Dedifferentiated amniotic fluid mesenchymal stem cell (primary cell): Measurements from ENCODE around the gene NLGN1.

Experiments
- DNase-seq: peaks from one replicate; pipeline ENCODE4 v3.0.0-alpha.2; 2016; ENCODE audit errors: extremely low spot score

Gene NLGN1

DNA sequence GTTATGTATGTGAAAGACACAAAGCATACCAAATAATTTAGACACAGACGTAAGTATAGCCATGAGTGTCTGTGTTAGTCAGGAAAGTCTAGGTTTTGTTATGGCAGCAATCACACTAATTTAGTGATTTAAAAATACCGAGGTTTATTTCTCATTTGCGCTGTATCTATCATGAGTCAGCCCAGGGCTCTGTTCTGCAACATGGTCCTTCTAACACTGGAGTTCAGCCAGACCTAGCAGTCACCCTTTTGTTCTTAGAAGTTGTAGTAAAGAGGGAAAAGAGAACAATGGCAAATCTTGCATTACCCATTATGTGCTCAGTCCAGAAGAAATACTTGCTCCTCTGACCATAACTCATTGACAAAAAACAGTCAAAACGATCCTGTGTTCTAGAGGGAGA lies 311.5 kb downstream of the NLGN1 start:
- DNase-seq = no peak

DNA sequence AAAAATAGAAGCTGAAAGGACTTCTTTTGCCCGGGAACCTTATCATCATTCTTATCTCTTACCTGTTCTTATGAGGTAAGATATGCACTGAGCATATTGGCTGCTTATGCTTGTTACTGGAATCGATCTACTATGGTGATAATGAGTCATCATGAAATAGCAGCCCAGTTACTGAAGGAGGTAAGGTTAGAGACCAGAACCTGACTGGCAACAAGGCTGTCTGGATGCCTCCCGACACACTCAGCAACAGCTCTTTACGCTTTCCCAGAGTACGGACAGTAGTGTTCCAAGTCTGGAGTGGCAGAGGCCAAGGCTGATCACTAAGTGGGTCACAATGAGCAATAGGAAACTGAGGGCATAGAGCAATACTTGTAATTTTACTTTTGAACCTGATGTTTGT lies 314.1 kb downstream of the NLGN1 start:
- DNase-seq = no peak

DNA sequence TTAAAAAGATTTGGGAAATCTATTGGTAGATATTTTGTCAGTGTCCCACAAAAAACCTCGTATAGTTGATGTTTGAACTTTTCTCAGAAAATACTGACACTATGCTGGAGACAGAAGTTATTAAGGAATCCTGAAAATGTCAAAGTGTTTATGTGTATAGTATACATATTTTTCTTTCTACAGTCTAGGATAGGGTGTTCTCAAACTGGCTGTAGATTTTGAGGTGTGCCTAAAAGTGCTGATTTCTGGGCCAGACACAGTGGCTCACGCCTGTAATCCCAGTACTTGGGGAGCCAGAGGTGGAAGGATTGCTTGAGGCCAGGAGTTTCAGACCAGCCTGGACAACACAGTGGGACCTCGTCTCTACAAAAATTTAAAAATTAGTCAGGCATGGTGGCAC lies 322.0 kb downstream of the NLGN1 start:
- no peak for DNase-seq

- no peak for DNase-seq
Measured at GRCh38 chr3:173725507-173725906, 328.0 kb downstream of the NLGN1 start.

GRCh38 chr3:173730391-173730790 lies 332.8 kb downstream of the NLGN1 start:
- DNase-seq = no peak

- no peak for DNase-seq
Measured at GRCh38 chr3:173732237-173732636, 334.7 kb downstream of the NLGN1 start.

- DNase-seq = peak; percentile 71
Measured at GRCh38 chr3:173733029-173733652, 335.6 kb downstream of the NLGN1 start.

DNA sequence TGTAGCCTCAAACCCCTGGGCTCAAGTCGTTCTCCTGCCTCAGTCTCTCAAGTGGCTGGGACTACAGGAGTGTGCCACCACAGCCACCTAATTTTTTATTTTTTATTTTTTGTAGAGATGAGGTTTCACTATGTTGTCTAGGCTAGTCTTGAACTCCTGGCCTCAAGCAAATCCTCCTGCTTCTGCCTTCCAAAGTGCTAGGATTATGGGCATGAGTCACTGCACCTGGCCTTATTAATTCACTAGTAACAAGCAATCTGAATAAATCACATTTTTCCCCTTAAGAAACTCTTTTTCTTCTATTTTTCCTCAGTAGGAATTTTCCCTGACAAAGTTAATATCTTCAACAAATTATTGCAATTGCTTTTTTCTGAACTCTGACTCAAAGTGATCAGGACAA lies 336.9 kb downstream of the NLGN1 start:
- no peak for DNase-seq

GRCh38 chr3:173734895-173735294 lies 337.4 kb downstream of the NLGN1 start:
- DNase-seq = no peak

GRCh38 chr3:173735841-173736240 lies 338.3 kb downstream of the NLGN1 start:
- DNase-seq = no peak

- DNase-seq = no peak
Measured at GRCh38 chr3:173737167-173737808, 339.7 kb downstream of the NLGN1 start.

GRCh38 chr3:173739726-173740125 lies 342.2 kb downstream of the NLGN1 start:
- peak; percentile 69 for DNase-seq

DNA sequence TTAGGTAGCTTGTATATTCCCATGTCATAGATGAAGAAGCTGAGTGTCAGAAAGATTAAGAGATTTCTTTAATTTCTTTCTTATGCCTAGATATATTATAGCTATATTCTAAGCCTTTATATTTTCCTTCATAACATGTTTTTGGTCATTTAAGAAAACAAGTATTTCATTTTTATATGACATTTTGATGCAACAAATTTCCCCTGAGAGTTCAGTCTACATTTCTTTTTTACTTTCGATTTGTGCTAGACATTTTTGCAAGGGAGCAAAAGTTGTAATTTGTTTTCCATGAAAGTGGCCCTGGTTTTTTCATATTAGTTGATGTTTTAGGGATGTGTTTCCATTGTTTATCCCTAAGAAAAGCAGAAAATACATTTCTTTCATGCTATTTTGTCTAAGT lies 344.9 kb downstream of the NLGN1 start:
- DNase-seq = no peak

- no peak for DNase-seq
Measured at GRCh38 chr3:173743111-173743510, 345.6 kb downstream of the NLGN1 start.

- DNase-seq = no peak
Measured at GRCh38 chr3:173743516-173743915, 346.0 kb downstream of the NLGN1 start.

DNA sequence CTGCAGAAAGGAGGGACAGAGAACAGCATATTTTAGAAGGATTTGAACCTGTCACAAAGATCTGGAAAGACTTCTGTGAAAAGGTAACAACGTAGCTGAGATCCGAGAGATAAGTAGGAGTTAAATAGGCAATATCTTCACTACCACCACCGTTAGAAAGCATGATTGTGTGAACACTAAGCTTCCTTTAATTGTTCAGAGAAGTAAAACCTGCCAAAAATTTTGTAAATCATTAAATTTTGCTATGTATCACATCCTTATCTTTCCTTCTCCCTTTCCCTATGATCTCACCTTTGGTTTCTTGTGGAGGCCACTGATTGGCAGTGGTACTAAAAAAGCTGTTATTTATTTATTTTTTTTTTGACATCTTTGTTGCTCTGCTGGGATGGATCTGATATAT lies 346.9 kb downstream of the NLGN1 start:
- no peak for DNase-seq

GRCh38 chr3:173744895-173745294 lies 347.4 kb downstream of the NLGN1 start:
- no peak for DNase-seq

DNA sequence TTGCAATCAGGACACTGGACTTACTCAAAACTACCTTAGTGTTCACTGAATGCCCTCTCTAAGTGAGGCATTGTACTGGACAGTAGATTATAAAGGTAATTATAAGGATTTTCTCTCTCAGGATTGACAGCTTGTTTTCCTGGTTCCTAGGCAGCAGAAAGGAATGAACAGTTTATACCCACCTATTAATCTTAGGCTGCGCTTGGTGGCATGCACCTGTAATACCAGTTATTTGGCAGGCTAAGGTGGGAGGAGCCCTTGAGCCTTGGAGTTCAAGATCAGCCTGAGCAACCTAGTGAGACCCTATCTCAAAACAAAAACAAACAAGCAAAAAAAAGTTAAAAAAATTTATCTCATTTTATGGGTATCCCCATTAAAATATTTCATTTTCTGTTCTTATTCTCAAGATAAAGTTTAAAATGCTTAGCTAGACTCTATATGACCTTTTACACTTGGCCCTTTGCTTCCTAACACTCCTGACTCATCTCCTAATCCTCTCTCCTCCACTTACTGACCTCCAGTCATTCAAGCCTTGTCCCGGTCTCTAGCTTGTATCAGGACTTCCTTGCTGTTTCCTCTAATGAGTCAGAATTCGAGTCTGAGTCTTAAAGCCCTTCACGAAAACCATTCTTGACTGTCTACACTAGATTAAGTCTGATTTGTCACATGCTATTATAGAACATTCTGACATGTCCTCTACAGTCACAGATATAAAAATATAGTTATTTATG lies 348.6 kb downstream of the NLGN1 start:
- DNase-seq = no peak

DNA sequence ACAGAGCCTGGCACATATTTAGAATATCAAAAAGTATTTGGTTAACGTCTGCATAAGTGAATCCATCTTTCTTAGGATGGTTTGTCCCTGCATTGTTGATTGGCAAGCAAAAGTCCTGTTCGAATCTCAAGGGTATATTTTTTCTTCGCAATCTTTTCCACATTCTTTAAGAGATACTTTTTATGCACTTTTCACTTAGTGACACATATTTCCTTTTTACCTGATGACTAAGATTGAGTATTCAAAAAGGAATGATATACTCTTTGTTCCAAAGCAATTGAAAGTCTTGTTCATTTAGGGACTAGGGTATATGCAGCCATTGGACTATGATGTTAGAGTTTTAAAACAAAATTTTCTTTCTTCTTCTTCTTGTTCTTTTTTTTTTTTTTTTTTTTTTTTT lies 349.9 kb downstream of the NLGN1 start:
- no peak for DNase-seq

DNA sequence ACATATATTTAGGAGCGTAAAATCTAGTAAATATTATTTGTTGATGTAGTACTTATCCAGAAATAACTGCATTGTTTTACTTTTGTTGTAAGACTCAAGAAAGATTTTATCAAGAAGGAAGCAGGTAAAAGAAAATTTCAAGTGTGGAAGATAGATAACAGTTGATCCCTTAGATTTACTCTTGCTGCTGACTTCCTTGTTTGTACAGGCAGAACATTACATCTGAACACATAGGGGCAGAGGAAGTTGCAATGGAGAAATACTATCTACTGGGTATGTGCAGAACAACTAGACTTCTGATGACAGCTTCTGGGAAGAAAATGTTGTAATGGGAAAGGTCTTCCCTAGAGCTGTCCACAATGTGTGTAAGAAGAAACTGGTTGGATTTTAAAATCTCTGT lies 350.6 kb downstream of the NLGN1 start:
- no peak for DNase-seq

DNA sequence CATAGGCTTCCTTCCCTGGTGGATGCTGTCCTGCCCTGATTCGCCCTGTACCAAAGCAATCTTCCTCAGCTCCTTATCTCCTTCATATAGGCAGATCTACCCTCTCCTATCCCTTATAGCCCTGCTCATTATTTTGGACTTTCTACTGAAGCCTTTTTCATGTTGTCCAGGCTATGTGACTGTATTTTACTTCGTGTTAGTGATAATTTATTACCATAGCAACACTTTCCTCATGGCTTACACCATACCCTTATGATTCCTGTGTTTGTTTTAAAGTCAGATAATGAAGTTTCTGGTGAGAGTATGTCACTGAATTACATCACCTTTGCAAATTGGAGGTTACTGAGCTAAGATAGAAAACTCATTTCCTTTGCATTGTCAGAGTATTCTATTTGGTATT lies 352.6 kb downstream of the NLGN1 start:
- DNase-seq = peak; percentile 59

DNA sequence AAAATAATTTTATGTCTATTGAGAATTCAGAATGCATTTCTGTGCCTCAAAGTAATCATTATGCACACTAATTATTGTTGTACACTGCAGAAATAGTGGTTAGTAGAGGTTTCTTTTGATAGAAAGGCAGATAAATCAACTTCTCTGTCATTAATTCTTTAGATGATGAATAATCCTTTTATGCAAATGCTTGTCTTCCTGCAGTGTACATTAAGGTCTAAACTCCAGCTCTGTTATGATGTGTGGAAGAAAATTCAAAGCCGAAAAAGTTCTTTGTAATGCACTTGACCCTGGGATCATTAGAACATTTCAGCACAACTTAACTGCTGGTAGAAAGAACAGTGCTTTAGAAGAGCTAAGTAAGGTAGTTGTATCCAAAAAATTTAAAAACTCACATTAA lies 353.0 kb downstream of the NLGN1 start:
- DNase-seq = no peak

DNA sequence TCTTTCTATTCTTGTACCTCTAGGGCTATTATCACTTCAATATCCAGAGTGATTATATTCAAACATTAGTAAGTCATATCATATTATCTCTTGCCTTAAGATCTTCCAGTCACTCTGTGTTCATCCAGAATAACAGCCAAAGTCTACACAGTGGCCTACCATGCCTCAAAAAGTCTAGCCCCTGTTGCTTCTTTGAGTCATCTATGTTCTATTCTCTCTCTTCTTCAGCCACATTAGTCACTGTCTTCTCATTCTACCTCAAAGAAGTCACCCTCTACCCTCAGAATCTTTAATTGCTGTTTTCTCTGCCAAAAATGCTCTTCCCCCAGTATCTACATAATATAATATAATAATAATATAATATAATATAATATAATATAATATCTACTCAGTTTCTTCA lies 356.0 kb downstream of the NLGN1 start:
- no peak for DNase-seq
